Stomach (tissue), 9 donors: ENCODE results near the gene CHST13. TPM values are rescaled to one million over a fixed set of nuclear protein-coding genes. Genes with fewer than 3 reads are reported as not detected.
A peak's percentile ranks its signal among the peaks of the same experiment; 100 is the strongest.

Experiments
- DNase-seq, 2 donors: peaks; one replicate each; pipeline versions ENCODE4 v3.0.0 to v3.0.0-alpha.2; 2013 to 2019
- H3K27ac ChIP-seq, 5 donors: fragments of 200-600 bp in 4 of 5; sonication (generic) in 4 of 5; one replicate each; pipeline ENCODE4 v1.5.1; 2013 to 2019; ENCODE audit warnings: mild to moderate bottlenecking in 1 of 5, moderate library complexity in 1 of 5
- H3K27me3 ChIP-seq, 3 donors: fragments of 200-600 bp; sonication (generic); one replicate each; pipeline ENCODE4 v1.5.1; 2017 to 2019; ENCODE audit warnings: mixed run types in 1 of 3
- H3K36me3 ChIP-seq, 4 donors: fragments of 200-600 bp; sonication (generic); 1 replicate in 3 of 4; 2 replicates in 1 of 4; pipeline ENCODE4 v1.5.1; 2016 to 2019
- H3K4me1 ChIP-seq, 4 donors: fragments of 200-600 bp; sonication (generic); one replicate each; pipeline ENCODE4 v1.5.1; 2016 to 2019
- H3K4me3 ChIP-seq, 4 donors: fragments of 200-600 bp; sonication (generic) in 3 of 4; one replicate each; pipeline ENCODE4 v1.5.1; 2016 to 2019; ENCODE audit warnings: mild to moderate bottlenecking in 1 of 4
- H3K9me3 ChIP-seq, 4 donors: fragments of 200-600 bp; sonication (generic); one replicate each; pipeline ENCODE4 v1.5.1; 2016 to 2019
- EP300 ChIP-seq: sonication (generic); formaldehyde crosslinking; IDR thresholded peaks from one replicate; pipeline ENCODE4 v1.6.1; 2017; ENCODE audit warnings: antibody characterized with exemption
- POLR2A ChIP-seq, 4 donors: fragments of 450-650 bp; IDR thresholded peaks; one replicate each; pipeline ENCODE4 v1.6.1; 2016; ENCODE audit warnings: antibody characterized with exemption in 4 of 4, control low read depth in 2 of 4, mild to moderate bottlenecking in 1 of 4, moderate library complexity in 1 of 4
- POLR2AphosphoS5 ChIP-seq, 3 donors: sonication (generic); formaldehyde crosslinking; IDR thresholded peaks; one replicate each; pipeline ENCODE4 v1.6.1; 2016; ENCODE audit warnings: antibody characterized with exemption in 3 of 3
- WGBS, 5 donors: extraction: QIAGEN DNeasy Blood & Tissue Kit in 3 of 5; methylation state at CpG; one replicate each; pipeline versions ENCODE4 v1.1.5 to v1.1.7; 2013 to 2018; 5-methylcytosine and 5-hydroxymethylcytosine counted together
- intact Hi-C: fragments of 100-400 bp; cut with DNase I; formaldehyde crosslinking; loops from one replicate; pipeline ENCODE4 v1.15.1; 2023; ENCODE audit warnings: low total_unique reads
- polyA plus RNA-seq, 3 donors: library from polyadenylated mRNA; stranded (reverse); fragments of 200-250 nt; gene quantifications; one replicate each; pipeline ENCODE4 v1.2.3, GENCODE V29; 2013
- total RNA-seq, 5 donors: library from RNA; depleted of rRNA; stranded (reverse); fragments of >200 nt; gene quantifications; one replicate each; pipeline versions ENCODE4 v1.1.0 to v1.2.3, GENCODE V29; 2014 to 2016
- TF ChIP-seq, protein P1 (sequence below), 7 experiments: fragments of 450-650 bp in 4 of 7; fragments of 200-600 bp in 3 of 7; sonication (generic) in 3 of 7; IDR thresholded peaks; one replicate each; pipeline ENCODE4 v1.5.1; 2016 to 2019; ENCODE audit warnings: antibody characterized with exemption in 7 of 7, control low read depth in 2 of 7, mild to moderate bottlenecking in 1 of 7
- donor health status: healthy with polysubstance abuse.
- donor health status: Bipolar disorder and iron deficiency.
- donor health status: healthy.

CHST13 gene
- total and polyA plus RNA-seq, 8 donors, result 0.08 to 12.5 (median 1.0) TPM; not detected in 2

DNA sequence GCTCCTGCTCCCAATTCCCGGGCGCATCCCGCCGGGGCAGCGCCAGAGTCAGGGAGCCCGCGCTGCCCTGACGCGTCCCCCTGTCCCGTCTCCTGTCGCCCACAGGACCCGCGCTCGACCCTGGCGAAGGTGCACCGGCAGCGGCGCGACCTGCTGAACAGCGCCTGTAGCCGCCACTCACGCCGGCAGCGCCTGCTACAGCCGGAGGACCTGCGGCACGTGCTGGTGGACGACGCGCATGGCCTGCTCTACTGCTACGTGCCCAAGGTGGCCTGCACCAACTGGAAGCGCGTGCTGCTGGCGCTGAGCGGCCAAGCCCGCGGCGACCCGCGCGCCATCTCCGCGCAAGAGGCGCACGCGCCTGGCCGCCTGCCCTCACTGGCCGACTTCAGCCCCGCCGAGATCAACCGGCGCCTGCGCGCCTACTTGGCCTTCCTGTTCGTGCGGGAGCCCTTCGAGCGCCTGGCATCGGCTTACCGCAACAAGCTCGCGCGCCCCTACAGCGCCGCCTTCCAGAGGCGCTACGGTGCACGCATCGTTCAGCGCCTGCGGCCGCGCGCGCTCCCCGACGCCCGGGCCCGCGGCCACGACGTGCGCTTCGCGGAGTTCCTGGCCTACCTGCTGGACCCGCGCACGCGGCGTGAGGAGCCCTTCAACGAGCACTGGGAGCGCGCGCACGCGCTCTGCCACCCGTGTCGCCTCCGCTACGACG, 17.8 kb downstream of the CHST13 start:
- Histone ChIP-seq H3K4me1 (peaks cover 0 to 21% (median 6%) of the 10 kb centered on the region in 4 donors), H3K36me3 (no peaks in the 10 kb centered on the region), H3K27ac (no peak overlapping the region), H3K4me3 (no peak overlapping the region), H3K27me3 (peaks cover 0 to 51% (median 15%) of the 10 kb centered on the region in 3 donors), H3K9me3 (peaks cover 0 to 6% (median 2%) of the 10 kb centered on the region in 4 donors)
- intact Hi-C loops, result no loop called here
- WGBS, 5 donors, result 38 to 68% (median 53%) methylated on average over 43 to 101 of the region's 101 CpGs
- TF ChIP-seq POLR2AphosphoS5 (IDR thresholded peaks at IDR 0.05) (no peak), EP300 (no peak), POLR2A (IDR thresholded peaks at IDR 0.05) (no peak)
- TF ChIP-seq, protein P1, sequence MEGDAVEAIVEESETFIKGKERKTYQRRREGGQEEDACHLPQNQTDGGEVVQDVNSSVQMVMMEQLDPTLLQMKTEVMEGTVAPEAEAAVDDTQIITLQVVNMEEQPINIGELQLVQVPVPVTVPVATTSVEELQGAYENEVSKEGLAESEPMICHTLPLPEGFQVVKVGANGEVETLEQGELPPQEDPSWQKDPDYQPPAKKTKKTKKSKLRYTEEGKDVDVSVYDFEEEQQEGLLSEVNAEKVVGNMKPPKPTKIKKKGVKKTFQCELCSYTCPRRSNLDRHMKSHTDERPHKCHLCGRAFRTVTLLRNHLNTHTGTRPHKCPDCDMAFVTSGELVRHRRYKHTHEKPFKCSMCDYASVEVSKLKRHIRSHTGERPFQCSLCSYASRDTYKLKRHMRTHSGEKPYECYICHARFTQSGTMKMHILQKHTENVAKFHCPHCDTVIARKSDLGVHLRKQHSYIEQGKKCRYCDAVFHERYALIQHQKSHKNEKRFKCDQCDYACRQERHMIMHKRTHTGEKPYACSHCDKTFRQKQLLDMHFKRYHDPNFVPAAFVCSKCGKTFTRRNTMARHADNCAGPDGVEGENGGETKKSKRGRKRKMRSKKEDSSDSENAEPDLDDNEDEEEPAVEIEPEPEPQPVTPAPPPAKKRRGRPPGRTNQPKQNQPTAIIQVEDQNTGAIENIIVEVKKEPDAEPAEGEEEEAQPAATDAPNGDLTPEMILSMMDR (IDR thresholded peaks at IDR 0.05), result no peak
- DNase-seq, result peak; percentile 9 to 21

DNA sequence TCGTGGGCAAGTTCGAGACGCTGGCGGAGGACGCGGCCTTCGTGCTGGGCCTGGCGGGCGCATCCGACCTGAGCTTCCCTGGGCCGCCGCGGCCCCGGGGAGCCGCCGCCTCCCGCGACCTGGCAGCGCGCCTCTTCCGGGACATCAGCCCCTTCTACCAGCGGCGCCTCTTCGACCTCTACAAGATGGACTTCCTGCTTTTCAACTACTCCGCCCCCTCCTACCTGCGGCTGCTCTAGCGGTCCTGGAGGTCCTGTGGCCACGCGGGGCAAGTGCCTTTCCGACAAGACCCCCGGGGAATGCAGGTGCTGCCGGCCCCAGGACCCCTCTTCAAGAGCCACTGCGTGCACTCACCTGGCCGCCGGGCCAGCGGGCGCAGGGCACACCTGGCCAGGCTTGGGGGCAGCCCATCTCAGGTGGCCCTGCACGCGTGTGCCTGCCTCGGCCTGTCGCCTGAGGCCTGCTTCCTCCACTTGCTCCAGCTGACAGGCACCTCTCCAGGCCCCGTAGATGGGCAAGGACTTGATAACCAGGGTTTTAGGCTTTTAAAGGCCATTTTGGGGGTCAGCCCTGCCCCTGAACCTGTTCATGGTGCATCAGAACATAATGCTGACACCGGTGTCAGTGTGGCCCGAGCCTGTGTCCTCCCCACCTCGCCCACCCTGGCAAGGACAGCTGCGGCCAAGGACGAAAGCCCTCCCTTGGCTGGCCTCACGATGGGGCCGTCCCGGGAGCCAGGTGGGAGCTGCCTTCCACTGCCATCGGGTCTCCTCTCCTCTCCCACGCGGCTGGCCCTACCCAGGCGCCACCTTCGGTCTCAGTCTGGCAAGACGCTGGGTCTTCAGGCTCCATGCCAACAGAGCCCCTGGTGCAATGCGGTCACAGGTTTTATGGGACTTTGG, 18.6 kb downstream of the CHST13 start:
- H3K36me3 ChIP-seq, result no peaks in the 10 kb centered on the region
- H3K4me3 ChIP-seq, result no peak overlapping the region
- peak in 1 of 2 donors; percentile 11 for DNase-seq
- peaks cover 0 to 21% (median 6%) of the 10 kb centered on the region in 4 donors for H3K4me1 ChIP-seq
- intact Hi-C loops, result no loop called here
- TF ChIP-seq POLR2A (IDR thresholded peaks at IDR 0.05) (no peak), EP300 (no peak), POLR2AphosphoS5 (IDR thresholded peaks at IDR 0.05) (no peak)
- TF ChIP-seq, protein P1 (IDR thresholded peaks at IDR 0.05), result no peak
- no peak overlapping the region for H3K27ac ChIP-seq
- 73 to 82% (median 79%) methylated on average over 32 to 57 of the region's 57 CpGs for WGBS, 5 donors
- H3K27me3 ChIP-seq, result peaks cover 0 to 43% (median 15%) of the 10 kb centered on the region in 3 donors
- peaks cover 0 to 6% (median 2%) of the 10 kb centered on the region in 4 donors for H3K9me3 ChIP-seq

DNA sequence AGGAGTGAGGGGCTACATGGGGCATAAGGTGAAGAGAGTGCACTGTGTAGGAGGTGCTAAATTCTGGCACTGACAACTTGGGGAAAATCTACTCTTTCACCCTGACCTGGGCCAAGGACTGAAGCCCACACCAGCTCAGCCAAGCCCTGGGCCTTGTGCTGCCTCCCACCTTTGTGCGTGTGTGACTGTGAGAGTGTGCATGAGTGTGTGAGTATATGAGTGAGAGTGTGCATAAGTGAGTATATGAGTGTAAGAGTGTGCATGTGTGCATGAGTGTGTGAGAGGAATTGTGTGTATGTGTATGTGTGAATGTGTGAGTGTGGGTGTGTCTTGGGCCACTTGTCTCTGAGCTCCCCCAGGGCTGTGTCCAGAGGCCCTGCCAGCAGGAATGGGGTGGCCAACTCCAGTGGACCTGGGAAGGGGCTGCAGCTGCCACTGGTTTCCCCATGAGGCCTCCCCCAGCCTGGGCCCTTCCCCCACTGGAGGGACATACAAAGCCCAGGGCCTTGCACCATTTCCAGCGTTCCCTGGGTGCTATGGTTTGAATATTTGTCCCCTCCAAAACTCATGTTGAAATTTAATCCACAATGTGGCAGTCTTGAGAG, 19.6 kb downstream of the CHST13 start:
- Histone ChIP-seq H3K27me3 (peaks cover 0 to 39% (median 15%) of the 10 kb centered on the region in 3 donors), H3K36me3 (no peaks in the 10 kb centered on the region), H3K4me1 (peaks cover 0 to 21% (median 6%) of the 10 kb centered on the region in 4 donors), H3K4me3 (no peak overlapping the region), H3K9me3 (peaks cover 0 to 6% (median 2%) of the 10 kb centered on the region in 4 donors), H3K27ac (no peak overlapping the region)
- TF ChIP-seq, protein P1 (IDR thresholded peaks at IDR 0.05), result no peak
- TF ChIP-seq POLR2AphosphoS5 (IDR thresholded peaks at IDR 0.05) (no peak), POLR2A (IDR thresholded peaks at IDR 0.05) (no peak), EP300 (no peak)
- 85 to 96% (median 92%) methylated on average over 2 of the region's 2 CpGs for WGBS, 5 donors
- DNase-seq, result peak in 1 of 2 donors; percentile 10
- intact Hi-C loops, result no loop called here
